ENCODE results near the gene RNF11.
"Not testable (repeated sequence)": the region's sequence is repeated elsewhere in the genome, so short reads cannot be mapped to it uniquely, and the experiment has no call there.

Gene RNF11

GRCh38 chr1:51224255-51224654 is 11.8 kb upstream of the RNF11 start:
- Histone ChIP-seq H3K4me3 (no peak overlapping the region), H3K27ac (no peak overlapping the region)

GRCh38 chr1:51227231-51227960 is 8.7 kb upstream of the RNF11 start:
- H3K27ac ChIP-seq, H3K4me3 ChIP-seq: not testable (repeated sequence)

GRCh38 chr1:51228471-51228870 is 7.6 kb upstream of the RNF11 start:
- H3K27ac ChIP-seq, H3K4me3 ChIP-seq: not testable (repeated sequence)

GRCh38 chr1:51230501-51231078 is 5.5 kb upstream of the RNF11 start:
- Histone ChIP-seq H3K4me3 (no peak overlapping the region), H3K27ac (no peak overlapping the region)

DNA sequence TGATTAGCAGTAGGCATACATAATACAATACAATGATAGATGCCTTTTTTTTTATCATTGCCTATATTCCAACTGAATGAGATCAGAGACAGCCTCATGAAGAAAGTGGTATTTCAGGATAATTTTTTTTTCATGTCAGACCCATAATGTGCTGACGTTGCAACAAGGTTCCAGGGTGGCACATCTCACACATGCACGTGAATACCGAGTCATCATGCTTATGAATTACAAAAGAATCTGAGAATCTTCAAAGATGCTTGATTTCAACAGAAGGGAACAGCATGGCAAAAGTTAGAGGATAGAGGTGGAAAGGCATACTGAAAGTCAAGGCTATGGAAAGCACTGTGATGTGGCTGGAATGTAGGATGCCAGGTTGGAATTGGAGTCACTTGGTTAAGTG is 5.0 kb upstream of the RNF11 start:
- H3K27ac ChIP-seq, result no peak overlapping the region

GRCh38 chr1:51231896-51232295 is 4.2 kb upstream of the RNF11 start:
- Histone ChIP-seq H3K4me3 (no peak overlapping the region), H3K27ac (no peak overlapping the region)

More for the DNA sequence above, 5.0 kb upstream of the RNF11 start:
- H3K4me3 ChIP-seq, result no peak overlapping the region

DNA sequence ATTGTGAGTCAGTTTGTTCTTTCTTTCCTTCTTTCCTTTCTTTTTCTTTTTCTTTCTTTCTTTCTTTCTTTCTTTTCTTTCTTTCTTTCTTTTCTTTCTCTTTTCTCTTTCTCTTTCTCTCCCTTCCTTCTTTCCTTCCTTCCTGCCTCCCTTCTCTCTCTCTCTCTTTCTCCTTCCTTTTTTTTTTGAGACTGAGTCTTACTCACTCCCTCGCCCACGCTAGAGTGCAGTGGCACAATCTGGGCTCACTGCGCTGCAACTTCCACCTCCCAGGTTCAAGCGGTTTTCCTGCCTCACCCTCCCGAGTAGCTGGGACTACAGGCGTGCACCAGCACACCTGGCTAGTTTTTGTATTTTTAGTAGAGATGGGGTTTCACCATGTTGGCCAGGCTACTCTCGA is 1.8 kb upstream of the RNF11 start:
- not testable (repeated sequence) for H3K4me3 ChIP-seq
- H3K27ac ChIP-seq, result peak overlapping the region in 2 of 21 experiments; percentile 95 to 97

GRCh38 chr1:51234721-51235425 is 1.2 kb upstream of the RNF11 start:
- H3K4me3 ChIP-seq, result peak overlapping the region in 1 of 7 experiments; percentile 90
- peak overlapping the region in 16 of 21 experiments; percentile 91 to 99 (median 97) for H3K27ac ChIP-seq

GRCh38 chr1:51236531-51237350 is 668 bp downstream of the RNF11 start:
- Histone ChIP-seq H3K27ac (peak overlapping the region; percentile 75 to 99 (median 97)), H3K4me3 (peak overlapping the region; percentile 79 to 100 (median 98))

DNA sequence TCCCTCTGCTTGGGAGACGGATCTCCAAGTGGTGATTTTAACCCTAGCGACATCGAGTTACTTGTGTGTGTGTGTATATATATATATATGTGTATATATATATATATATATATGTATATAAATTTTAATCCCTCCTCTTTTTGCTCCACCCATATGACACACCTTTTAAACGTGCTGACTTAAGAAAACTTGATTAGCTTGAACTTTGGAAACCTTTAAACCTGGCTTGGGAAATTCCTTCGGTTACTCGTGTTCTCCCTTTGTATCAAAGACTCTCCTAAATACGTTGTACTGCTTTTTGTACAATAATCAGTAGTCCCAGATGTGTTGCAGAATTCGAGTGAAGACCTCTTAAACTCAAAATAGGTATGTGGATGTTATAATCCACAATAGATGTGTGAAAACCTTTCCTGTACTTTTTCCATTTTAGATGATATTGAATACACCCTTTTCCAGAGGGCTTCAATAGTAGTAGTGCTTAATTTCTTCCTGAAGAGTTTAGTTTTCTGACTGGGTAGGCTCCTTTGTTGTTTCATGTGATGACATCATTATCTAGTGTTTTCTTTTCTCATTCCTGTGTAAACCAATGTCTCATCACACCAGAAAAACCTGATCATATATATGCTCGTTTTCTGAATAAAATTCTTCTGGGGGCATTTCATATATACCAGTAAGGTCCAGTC is 1.4 kb downstream of the RNF11 start:
- Histone ChIP-seq H3K4me3 (peak overlapping the region; percentile 79 to 100 (median 98)), H3K27ac (peak overlapping the region in 19 of 21 experiments; percentile 91 to 99 (median 97))

DNA sequence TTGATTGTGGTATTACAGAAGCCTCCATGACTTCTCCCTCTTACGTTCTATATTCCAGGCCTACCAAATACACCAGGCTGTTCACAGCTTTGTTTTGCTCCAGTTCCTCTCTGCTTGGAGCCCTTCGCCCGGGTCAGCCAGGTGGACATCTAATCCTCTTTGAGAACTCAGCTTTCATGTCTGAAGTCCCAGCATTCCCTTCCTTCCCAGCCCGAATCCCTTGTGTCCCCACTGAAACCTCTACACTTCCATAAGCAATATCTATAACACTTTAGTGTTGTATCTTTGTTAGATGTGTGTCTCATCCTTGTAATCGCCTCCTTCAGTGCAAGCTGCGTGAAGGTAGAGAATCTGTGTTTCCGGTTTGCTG is 1.9 kb downstream of the RNF11 start:
- H3K4me3 ChIP-seq, result peak overlapping the region; percentile 79 to 100 (median 98)
- peak overlapping the region in 16 of 21 experiments; percentile 1 to 99 (median 96) for H3K27ac ChIP-seq

GRCh38 chr1:51240084-51240483 is 4.0 kb downstream of the RNF11 start:
- Histone ChIP-seq H3K4me3 (no peak overlapping the region), H3K27ac (no peak overlapping the region)

DNA sequence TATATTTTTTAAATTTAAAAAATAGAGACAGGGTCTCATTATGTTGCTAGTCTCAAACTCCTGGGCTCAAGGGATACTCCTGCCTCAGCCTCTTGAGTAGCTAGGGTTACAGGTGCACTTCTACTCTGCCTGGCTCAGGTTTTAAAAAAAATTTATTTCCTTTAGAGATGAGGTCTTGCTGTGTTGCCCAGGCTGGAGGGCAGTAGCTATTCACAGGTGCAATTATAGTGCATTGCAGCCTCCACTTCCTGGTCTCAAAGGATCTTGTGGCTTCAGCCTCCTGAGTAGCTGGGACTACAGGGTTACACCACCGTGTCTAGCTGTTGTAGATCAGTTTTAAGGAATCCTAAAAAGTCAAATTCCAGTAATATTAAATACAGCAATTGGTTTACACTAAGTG is 5.0 kb downstream of the RNF11 start:
- H3K4me3 ChIP-seq, result no peak overlapping the region
- H3K27ac ChIP-seq, result no peak overlapping the region

GRCh38 chr1:51242546-51242945 is 6.5 kb downstream of the RNF11 start:
- no peak overlapping the region for H3K4me3 ChIP-seq
- no peak overlapping the region for H3K27ac ChIP-seq

GRCh38 chr1:51247022-51247421 is 10.9 kb downstream of the RNF11 start:
- no peak overlapping the region for H3K27ac ChIP-seq
- no peak overlapping the region for H3K4me3 ChIP-seq

DNA sequence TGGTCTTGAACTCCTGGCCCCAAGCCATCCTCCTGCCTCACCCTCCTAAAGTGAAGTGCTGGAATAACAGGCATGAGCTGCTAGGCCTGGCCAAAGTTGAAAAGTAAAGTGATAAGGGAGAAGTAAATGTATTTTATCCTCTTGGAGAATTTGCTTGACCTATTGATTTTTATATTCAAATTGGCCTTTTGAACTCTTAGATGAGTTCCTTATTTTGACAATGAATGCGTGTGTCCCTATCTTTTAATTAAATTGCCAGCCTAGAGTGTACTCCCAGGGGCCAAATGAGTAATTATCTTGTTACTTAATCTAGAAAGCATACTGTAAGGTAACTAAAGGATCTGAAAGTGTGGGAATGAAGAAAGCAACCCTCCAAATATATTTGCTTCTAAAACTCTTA is 11.4 kb downstream of the RNF11 start:
- Histone ChIP-seq H3K27ac (no peak overlapping the region), H3K4me3 (no peak overlapping the region)

- Histone ChIP-seq H3K27ac (no peak overlapping the region), H3K4me3 (no peak overlapping the region)
Observed at GRCh38 chr1:51249445-51249844, 13.4 kb downstream of the RNF11 start.

- H3K27ac ChIP-seq, H3K4me3 ChIP-seq: not testable (repeated sequence)
Observed at GRCh38 chr1:51250729-51251128, 14.7 kb downstream of the RNF11 start.

GRCh38 chr1:51251165-51251564 is 15.1 kb downstream of the RNF11 start:
- H3K4me3 ChIP-seq, H3K27ac ChIP-seq: not testable (repeated sequence)

DNA sequence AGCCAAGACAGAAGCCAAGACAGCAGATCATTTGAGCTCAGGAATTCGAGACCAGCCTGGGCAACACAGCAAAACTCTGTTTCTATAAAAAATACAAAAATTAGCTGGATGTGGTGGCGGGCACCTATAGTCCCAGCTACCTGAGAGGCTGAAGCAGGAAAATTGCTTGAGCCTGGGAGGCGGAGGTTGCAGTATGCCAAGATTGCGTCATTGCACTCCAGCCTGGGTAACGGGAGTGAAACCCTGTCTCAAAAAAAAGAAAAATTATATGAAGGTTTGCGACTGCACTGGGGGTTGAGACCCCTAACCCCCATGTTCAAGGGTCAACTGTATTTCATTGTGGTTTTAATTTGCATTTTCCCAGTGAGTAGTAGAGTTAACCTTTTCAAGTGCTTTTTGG is 16.3 kb downstream of the RNF11 start:
- Histone ChIP-seq H3K27ac (no peak overlapping the region), H3K4me3 (no peak overlapping the region)

All from skin epidermis (tissue), 12 donors.